Limb (tissue), 2 donors: Measurements from ENCODE around the gene BTK.

Source experiments
- DNase-seq, 2 donors: peaks; one replicate each; pipeline ENCODE4 v3.0.0-alpha.2; 2016; ENCODE audit errors: extremely low spot score in 2 of 2

The BTK gene

DNA sequence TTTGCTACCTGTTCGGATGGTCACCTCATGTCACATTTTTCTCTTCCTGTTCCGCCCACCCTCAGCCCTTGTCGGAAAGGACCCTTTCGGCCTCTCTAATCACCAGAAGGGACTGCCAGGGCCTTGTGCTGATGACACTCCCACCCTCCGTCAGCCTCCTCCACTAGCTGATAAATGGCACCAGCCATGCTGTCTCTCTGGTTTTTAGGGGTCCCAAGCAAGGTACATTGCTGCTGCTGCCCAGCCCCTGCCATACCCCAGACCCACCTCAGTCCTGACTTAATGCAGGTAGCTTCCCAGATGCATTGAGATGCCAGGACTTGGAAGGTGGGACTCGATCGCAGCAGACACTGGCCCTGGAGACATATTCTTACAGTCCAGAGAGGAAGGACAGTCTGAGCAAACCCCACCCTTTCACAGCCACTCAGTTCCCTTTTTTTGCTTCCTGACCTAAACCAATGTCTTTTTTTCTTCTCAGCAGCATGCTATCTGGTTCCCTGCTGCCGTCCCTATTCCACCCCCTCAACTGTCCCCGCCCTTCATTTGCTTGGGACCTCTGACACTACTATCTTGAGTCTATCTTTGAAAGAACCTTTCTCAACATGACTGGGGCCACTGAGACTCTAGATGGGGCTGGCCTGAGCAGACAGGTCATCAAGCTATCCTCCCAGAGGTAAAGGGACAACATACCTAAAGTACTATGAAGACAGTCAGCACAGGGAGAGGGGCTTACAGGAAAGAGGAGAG lies at the start of gene BTK:
Gene BTK (minus strand): TSS at position 397 of the 747 bp plus-strand sequence. CDS start 10,907 bp downstream, outside the sequence.
- no peak for DNase-seq

DNA sequence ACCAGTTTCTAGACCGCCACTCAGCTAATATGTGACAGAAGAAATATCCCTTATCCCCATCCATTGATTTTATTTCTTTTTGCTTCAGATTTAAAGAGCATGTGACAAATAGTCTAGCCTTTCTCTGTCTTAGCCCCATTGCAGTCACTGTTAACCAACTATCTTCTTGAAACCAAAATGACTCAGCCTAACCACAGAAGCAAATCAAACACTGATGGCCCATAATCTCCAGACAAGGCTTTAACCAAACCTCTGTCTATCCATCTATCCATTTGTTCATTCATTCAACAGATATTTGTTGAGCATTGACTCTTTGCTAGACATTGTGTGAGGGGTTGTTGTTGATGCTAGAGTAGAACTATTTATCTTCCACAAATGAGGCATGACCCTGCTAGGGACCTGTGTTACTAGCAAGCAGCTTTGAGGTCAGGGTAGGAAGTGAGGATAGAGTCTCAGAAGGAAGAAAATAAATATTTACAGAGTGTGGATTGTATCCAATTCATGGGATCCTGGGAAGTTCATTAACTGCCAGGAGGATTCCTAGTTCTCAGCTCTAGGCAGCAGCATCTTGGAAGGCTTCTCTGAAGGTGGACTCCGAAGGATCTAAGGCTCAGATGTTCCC lies 44.6 kb upstream of the BTK start:
- no peak for DNase-seq

DNA sequence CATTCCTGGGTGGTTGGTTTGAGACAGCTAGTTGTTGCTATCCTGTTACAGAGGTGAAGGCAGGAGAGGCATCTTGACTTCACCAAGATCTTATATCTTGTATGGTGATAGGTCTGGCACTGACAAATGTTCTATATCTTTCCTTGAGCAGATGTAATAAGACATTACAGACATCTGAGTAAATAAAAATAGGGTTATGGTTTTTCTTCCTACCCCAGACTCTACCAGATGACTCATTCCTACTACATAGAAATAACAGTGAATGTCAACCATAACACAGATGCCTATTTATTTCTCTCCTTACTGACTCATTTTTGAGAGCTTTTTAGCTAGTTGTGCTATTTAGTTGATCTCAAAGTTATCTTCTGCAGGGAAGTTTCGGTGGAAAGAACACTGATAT lies 43.9 kb upstream of the BTK start:
- no peak for DNase-seq

DNA sequence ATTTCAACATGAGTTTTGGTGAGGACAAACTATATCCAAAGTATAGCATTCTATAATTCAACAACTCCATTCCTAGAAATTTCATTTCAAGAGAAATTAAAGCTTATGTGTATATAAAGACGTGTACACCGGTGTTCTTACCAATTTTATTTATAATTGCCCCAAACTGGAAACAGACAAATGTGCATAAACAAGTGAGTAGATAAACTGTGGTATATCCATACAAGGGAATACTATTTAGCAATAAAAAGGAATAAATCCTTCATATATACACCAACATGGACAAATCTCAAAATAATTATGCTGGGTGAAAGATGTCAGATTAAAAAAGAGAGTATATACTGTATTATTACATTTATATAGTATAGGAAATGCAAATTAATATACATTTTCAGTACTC lies 42.0 kb upstream of the BTK start:
- DNase-seq, result no peak

DNA sequence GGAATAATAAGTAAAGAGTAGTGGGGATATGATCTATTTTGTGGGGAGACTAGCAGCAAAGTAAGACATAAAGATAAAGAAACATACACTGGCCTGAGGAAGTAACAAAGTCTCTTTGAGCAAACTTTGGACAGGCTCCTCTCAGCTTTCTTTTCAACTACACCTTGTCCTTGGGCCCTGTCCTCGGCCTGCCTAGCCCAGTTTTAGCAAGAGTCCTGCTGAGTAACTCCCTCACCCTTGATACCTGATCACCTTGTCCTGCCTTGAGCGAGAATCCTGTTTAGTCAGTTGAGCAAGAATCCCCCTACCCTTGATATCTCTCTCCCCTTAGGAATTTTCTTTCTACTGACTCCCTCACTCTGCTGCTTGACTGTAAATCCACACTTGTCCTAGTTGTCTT lies 33.5 kb upstream of the BTK start:
- DNase-seq, result no peak

DNA sequence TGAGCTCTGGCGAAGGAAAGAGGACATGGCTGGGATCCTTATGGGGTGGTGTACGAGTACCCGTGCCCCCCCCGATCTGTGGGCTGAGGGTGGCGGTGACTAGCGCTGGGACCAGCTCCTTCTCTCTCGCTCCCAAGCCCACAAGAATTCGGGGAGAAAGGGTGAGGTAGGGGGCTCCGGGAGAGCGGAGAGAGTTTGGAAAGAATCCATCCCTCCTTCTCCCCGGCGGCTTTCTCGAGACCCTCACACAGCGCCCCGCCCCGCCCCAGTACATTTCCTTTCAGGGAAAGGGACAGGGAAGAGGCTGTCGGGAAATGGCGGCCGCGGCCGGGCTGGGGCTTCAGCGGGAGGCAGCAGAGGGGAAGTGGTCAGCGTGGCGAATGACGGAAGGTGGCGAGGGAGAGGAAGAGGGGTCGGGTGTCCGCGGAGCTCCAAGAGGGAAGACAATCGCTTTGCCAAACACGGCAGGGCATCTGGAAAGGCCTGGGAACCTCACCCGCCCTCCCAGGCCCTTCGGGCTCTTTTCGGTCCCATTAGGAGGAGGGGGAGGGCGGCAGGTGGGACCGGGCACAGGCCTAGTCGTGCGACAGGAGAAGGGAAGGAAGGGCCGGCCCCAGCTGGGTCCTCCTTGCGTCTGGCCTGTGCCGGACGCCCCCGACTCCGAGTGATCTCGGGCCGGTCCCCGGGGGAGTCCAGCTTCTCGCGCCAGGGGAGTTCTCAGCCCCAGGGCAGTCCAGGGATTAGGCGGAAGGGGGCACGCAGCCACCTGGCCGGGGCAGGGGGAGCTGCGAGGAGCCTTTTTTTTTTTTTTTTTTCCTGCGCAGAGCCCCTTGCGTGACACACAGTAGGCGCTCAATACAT lies 32.2 kb upstream of the BTK start:
- peak; percentile 40 to 86 for DNase-seq

DNA sequence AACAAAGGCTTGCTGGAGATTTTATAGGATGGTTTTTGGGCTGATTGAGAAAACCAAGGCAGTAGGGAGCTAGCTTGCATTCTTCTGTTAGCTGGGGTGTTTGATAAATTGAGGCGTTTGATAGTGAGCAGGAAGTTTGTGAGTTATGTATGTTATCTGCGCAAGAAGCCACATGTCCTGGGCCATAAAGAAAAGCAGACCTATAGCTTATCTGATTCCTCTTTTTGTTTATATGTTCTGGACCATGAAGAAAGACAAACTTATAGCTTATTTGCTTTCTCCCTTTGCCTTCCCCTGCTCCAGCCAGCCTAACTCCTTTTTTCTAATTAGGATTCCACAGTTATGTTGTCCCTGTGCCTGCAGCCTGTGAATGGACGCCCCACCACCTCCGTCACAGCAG lies 31.2 kb upstream of the BTK start:
- DNase-seq, result no peak

DNA sequence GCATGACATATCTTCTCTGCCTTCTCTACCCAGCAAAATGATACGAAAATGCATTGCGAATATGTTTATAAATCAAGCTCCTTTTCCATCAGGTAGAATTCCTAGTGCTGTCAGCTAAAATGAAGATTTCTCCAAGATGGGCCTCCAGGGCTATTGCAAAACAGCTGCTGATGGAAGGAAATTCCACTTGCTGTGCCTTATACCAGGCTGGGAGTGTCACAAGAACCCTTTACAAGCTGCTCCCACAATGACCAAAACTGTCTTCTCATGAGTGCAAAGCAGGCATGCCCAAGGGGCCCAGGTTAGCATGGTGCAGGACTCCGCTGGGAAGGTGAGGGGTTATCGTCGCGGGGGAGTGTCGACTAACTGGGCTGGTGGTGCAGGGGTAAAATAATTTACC lies 30.7 kb upstream of the BTK start:
- no peak for DNase-seq

DNA sequence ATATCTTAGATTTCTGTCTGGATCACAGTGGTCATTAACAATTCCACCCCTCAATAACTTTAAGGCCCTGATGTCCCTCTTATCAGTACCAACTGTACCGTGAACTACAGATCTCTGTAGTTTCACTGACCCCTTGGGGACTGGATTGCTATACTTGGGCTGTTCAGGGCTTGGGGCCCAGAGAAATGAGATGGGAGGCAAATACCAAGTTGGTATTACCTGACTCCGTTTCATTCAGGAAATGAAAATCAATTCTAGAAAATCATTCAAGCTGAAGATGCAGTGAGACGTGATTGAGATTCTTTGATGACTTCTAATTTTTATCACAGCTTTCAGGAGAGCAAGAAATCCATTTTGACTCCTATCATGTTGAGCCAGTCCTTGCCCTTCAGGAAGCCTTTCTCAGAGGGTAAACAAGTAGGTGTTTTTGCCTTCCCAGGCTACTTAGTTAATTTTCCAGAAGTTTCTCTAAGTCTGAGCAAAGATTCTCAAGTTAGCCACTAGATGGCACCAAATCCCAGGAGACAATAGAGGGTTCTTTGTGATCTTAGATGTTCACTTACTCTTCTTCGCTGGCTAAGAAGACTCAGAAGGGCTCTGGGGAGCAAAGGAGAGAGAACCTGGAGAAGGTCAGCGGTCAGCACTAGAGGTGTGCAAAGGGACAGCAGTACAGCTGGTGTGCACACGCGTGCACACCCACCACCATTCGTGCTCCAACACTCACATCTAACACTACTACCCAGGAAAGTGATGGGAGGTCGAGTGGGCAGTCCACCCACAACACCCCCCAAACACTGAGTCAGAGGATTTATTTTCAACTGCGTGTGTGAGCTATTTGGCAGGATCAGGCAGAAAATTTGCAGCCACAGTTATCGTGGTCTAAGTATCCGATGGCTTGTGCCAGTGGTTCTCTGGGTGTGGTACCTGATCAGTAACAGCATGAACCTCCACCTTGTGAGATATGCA lies 29.5 kb upstream of the BTK start:
- peak in 1 of 2 donors; percentile 62 for DNase-seq

DNA sequence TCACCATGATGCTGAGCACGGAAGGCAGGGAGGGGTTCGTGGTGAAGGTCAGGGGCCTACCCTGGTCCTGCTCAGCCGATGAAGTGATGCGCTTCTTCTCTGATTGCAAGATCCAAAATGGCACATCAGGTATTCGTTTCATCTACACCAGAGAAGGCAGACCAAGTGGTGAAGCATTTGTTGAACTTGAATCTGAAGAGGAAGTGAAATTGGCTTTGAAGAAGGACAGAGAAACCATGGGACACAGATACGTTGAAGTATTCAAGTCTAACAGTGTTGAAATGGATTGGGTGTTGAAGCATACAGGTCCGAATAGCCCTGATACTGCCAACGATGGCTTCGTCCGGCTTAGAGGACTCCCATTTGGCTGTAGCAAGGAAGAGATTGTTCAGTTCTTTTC lies 26.0 kb upstream of the BTK start:
- DNase-seq, result no peak

DNA sequence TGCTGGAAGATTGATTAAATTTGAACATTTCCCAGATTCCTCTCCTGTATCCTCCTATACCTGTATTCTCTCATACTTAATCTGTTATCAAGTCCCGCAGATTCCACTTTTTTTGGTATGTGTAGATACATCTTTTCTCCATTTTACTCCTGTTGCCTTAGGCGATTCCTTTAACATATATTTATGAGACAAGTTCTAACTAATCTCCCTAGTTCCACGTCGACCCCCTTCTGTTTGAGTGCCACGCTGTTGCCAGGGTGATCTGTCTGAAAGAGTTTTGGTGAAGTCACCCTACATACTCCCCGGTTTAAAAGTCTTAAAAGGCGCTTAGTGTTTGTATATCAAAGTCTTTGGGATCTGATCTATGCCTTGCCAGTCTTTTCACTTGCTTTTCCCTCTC lies 24.5 kb upstream of the BTK start:
- no peak for DNase-seq

DNA sequence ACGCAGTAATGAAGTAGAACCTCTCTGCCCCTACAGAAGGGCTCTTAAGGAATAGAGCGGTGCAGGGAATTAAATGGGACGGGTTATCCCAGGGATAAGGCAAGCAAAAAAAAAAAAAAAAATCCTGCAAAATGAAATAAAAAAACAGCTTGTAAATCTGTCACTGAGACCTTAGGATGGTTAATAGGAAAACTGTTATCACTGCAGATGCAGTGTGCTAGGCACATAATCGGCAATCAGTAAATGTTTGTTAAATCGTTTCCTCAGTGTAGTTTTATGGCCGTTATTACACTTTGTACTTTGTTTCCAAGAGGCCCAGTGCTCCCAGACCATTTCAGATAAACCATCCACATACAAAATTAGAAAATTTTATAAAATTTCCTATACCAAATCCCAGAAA lies 23.1 kb upstream of the BTK start:
- no peak for DNase-seq

DNA sequence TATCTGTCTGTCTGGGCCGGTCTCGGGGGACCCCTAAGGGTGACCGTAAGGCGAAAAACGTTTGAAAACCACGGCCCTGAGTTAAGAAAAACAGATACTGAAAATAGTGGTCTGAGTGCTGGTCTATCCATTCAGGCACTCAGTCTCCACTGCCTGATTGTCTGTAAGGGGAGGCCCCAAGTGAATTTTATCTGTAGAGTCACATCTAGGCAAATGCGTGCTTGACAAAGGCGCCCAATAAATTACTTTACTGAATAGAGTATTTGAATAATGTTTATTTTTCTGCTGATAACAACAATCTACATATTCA lies 22.5 kb upstream of the BTK start:
- no peak for DNase-seq

DNA sequence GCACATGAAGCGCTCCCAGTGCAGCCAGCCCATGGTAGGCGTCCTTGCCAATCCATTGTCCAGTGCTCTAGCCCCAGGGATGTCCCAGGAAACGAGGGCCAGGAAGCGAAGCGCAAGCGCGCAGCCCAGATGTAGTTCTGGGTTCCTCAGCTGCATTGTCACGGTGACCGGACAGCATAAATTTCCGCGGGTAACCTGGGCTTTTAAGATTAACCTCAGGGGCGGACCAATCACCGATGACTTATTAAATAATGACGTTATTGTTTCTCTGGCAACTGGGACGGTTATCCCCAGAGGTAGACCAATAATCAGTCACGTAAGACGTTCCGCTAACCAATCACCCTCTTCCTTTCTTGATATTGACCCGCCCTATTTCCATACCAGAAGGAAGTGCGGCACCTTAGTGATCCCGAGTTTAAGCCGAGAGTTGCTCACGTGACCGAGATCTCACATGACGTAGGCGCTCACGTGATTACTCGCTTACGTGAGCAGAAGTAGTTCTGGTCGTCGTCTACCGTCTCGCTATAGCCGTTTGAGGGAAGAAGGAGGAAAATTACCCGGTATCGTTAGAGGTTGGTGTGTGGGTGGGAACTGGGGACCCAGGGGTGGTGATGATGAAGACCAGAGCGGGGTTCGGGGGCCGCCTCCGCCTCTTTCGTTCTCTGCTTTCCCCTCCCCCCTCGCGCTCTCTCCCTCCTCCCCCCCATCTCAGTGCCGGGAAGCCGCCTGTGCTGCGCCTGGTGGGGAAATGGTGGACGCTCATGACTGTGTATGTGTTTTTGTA lies 21.9 kb upstream of the BTK start, which contains the start of the genes GLA and HNRNPH2:
Gene GLA (minus strand): TSS at position 178 of the 784 bp plus-strand sequence. CDS start 22 bp downstream, at position 156.
Gene HNRNPH2 (plus strand): TSS at position 475 of the 784 bp plus-strand sequence. CDS start 3,767 bp downstream, outside the sequence.
- peak; percentile 87 to 95 for DNase-seq

DNA sequence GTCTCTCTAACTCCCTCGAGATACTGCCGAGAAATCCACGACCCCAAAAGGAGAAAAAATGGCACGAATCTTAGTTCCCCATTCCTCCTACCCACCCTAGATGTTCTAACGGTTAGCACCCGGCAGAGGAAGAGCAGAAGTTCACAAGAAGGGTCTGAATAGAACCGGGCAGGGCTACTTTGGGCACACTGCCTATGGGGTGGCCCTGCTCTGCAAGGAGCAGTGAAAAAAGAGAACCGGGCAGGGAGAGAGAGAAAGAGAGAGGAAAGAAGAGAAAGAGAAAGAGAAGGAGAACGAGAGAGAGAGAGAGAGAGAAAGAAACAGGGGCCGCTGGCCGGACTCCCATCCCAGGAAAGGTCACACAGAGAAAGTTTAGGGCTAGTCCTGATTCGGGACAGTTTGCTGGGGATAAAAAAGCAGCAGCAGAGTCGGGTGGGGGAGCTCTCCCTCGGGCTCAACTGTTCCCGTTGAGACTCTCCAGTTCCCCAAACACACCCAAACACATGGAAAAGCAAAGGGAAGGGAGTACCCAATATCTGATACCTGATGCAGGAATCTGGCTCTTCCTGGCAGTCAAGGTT lies 21.3 kb upstream of the BTK start:
- no peak for DNase-seq

DNA sequence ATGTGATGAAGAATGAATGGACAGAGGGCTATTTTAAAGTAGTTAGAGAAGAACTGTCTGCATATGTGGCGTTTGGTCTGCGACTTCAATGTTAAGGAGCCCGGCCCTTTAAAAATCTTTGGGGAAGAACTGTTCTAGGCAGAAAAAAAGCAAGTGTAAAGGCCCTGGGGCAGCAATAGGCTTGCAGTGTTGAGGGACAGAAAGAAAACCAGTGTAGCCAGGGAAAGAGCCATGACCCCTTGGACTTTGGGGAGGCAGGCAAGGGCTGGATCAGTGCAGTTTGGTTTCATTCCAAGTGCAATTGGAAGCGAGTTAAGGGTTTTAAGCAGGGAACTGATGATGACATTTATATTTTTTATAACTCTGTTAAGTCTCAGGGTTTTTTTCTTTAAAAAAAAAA lies 13.8 kb upstream of the BTK start:
- DNase-seq, result no peak

DNA sequence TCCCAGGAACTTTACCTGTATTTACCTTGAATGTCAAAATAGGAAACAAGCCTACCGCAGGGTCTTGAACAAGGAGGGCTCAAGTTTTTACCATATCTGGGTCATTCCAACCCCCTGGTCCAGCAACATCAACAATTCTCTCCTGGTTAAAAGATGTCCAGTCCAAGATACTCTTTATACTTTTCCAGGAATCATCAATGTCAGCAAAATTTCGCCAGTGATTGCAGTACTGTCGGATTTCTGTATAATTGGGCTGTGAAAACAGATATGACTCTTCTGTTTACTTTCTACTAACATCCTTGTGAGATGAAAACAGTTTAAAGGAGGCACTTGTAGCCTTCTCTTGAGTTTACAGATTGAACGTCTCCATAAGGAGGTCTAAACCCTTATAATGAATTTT lies 12.7 kb upstream of the BTK start:
- no peak for DNase-seq

DNA sequence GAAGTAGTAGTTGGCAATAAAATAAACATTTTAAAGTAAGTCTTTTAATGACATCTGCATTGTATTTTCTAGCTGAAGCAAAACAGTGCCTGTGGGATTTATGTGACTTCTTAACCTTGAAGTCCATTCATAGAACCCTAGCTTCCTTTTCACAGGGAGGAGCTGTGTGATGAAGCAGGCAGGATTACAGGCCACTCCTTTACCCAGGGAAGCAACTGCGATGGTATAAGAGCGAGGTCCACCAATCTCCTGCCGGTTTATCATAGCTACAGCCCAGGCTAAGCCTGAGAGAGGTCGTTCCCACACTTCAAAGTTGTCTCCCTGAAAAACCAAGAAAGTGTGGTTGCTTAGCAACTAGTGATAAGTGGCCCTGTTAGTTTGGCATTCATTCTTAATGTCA lies 11.8 kb upstream of the BTK start:
- no peak for DNase-seq

DNA sequence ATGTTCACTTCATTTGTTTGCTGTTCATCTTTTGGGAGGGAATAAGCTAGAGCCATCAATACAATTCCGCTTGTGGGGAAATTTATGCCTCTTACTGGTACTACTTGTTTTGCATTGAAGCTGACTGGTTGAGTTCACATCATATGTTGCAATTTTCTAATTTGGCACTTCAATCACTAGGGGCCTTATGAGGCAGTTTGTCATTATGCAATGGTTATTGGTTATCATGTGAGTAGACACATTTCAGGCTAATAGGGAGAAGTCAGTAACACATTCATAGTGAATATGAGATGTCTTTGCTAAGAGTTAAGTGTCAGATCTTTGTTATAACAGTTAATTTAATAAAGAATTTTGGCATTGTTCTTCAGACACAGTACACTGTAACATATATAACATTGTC lies 9.8 kb upstream of the BTK start:
- no peak for DNase-seq

DNA sequence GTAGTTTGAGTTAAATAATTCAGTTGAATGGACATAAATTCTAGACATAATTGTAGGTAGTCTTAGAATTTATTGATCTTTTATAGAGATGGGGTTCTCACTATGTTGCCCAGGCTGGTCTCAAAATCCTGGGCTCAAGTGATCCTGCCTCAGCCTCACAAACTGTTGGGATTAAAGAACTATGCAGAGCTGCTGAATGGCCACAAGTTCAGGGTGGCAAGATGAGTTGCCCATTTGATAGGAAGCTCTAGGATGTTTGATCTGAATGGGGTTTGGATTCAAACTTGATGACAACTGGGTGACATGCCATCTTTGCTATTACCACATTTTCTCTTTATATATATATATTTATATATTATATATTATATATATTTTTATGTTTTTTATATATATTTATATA lies 8.4 kb upstream of the BTK start:
- no peak for DNase-seq
